Sigmoid colon (tissue), 7 donors: ENCODE results near the gene XYLT1. TPM values are rescaled to one million over a fixed set of nuclear protein-coding genes. Genes with fewer than 3 reads are reported as not detected.

Source experiments
- DNase-seq: peaks from one replicate; pipeline ENCODE4 v3.0.0-alpha.2; 2019
- H3K27ac ChIP-seq, 4 donors: fragments of 200-600 bp; sonication (generic); one replicate each; pipeline ENCODE4 v1.5.1; 2016 to 2019; ENCODE audit warnings: mild to moderate bottlenecking in 1 of 4
- H3K27me3 ChIP-seq, 3 donors: fragments of 200-600 bp; sonication (generic); one replicate each; pipeline ENCODE4 v1.5.1; 2019; ENCODE audit warnings: mild to moderate bottlenecking in 1 of 3
- H3K36me3 ChIP-seq, 4 donors: fragments of 200-600 bp; sonication (generic); one replicate each; pipeline ENCODE4 v1.5.1; 2016 to 2019
- H3K4me1 ChIP-seq, 4 donors: fragments of 200-600 bp; sonication (generic); one replicate each; pipeline ENCODE4 v1.5.1; 2017 to 2019
- H3K4me3 ChIP-seq, 4 donors: fragments of 200-600 bp; sonication (generic); one replicate each; pipeline ENCODE4 v1.5.1; 2017 to 2019; ENCODE audit warnings: mild to moderate bottlenecking in 2 of 4, moderate library complexity in 1 of 4
- H3K9me3 ChIP-seq, 4 donors: fragments of 200-600 bp in 3 of 4; sonication (generic) in 3 of 4; one replicate each; pipeline versions ENCODE4 v1.5.1 to v1.6.1; 2013 to 2019
- EP300 ChIP-seq, 4 donors: sonication (generic); formaldehyde crosslinking; IDR thresholded peaks; one replicate each; pipeline ENCODE4 v1.6.1; 2017; ENCODE audit warnings: antibody characterized with exemption in 4 of 4
- POLR2A ChIP-seq, 2 donors: fragments of 450-650 bp; IDR thresholded peaks; one replicate each; pipeline ENCODE4 v1.6.1; 2016; ENCODE audit warnings: antibody characterized with exemption in 2 of 2, mild to moderate bottlenecking in 2 of 2, moderate library complexity in 2 of 2
- POLR2AphosphoS5 ChIP-seq, 4 donors: sonication (generic); formaldehyde crosslinking; IDR thresholded peaks; one replicate each; pipeline ENCODE4 v1.6.1; 2017; ENCODE audit warnings: antibody characterized with exemption in 4 of 4
- WGBS, 2 donors: extraction: QIAGEN DNeasy Blood & Tissue Kit; methylation state at CpG; one replicate each; pipeline ENCODE4 v1.1.7; 2013; 5-methylcytosine and 5-hydroxymethylcytosine counted together
- intact Hi-C: fragments of 100-400 bp; cut with DNase I; formaldehyde crosslinking; loops from one replicate; pipeline ENCODE4 v1.15.1; 2023
- polyA plus RNA-seq, 3 donors: library from polyadenylated mRNA; stranded (reverse); fragments of 200-250 nt; gene quantifications; one replicate each; pipeline ENCODE4 v1.2.3, GENCODE V29; 2013
- total RNA-seq, 4 donors: library from RNA; depleted of rRNA; stranded (reverse); fragments of >200 nt; gene quantifications; one replicate each; pipeline ENCODE4 v1.1.0, GENCODE V29; 2016
- TF ChIP-seq, protein P1 (sequence below), 4 experiments: fragments of 450-650 bp in 3 of 4; fragments of 200-600 bp in 1 of 4; IDR thresholded peaks; one replicate each; pipeline ENCODE4 v1.5.1; 2016 to 2019; ENCODE audit warnings: antibody characterized with exemption in 4 of 4, mild to moderate bottlenecking in 3 of 4, moderate library complexity in 2 of 4
- donor health status: healthy with polysubstance abuse.
- donor health status: Bipolar disorder and iron deficiency.
- donor health status: healthy.

The XYLT1 gene
- total and polyA plus RNA-seq, 7 donors = 0.60 to 33.2 (median 23.0) TPM

DNA sequence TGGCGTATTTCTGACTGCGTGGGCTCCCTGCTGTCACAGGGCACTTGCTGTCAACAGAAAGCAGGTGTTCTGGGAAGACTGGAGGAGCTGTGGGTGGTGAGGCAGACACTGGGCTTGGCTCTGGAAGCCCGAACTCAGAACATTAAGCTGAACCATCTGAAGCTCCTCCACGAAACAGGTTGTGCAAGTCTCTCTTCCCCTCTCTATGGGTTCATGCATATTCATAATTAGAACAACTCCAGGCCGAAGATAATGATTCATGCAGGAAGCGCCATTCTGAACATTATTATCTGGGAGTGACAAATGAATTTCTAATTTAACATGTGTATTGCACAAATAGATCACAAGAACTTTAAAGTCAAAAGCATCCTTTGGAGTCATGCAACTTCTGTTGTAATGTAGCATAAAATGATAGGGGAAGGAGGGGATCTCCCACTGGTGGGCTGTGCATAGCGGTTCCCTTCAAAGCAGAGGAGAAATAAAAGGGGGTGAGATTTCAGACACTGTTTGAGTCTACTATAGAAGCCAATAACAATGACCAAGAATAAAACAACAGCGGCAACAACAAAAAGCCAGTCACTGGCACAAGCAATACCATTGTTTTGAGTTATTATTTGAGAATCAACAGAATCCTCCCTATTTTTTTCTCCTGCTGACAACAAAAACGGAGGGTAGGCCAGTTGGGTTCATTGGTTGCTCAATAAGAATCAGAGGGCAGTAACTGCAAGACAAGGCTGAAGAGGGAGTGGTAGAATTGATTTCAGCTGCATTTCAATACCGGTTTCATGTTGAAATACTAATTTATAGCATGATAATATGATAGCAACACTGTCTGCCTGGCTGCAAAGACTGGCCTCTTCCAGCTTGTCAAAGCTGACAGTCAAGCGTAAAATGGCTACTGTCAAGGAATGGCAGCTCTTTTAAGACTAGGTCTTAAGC is 407.3 kb downstream of the XYLT1 start:
- DNase-seq = no peak
- Histone ChIP-seq H3K36me3 (no peaks in the 10 kb centered on the region), H3K9me3 (peaks cover 0 to 2% (median 0%) of the 10 kb centered on the region in 4 donors), H3K4me1 (no peaks in the 10 kb centered on the region), H3K4me3 (no peak overlapping the region), H3K27me3 (no peaks in the 10 kb centered on the region), H3K27ac (no peak overlapping the region)
- no peak for TF ChIP-seq POLR2A (IDR thresholded peaks at IDR 0.05)
- no peak for TF ChIP-seq POLR2AphosphoS5 (IDR thresholded peaks at IDR 0.05)
- no peak for TF ChIP-seq EP300 (IDR thresholded peaks at IDR 0.05)
- TF ChIP-seq, protein P1, sequence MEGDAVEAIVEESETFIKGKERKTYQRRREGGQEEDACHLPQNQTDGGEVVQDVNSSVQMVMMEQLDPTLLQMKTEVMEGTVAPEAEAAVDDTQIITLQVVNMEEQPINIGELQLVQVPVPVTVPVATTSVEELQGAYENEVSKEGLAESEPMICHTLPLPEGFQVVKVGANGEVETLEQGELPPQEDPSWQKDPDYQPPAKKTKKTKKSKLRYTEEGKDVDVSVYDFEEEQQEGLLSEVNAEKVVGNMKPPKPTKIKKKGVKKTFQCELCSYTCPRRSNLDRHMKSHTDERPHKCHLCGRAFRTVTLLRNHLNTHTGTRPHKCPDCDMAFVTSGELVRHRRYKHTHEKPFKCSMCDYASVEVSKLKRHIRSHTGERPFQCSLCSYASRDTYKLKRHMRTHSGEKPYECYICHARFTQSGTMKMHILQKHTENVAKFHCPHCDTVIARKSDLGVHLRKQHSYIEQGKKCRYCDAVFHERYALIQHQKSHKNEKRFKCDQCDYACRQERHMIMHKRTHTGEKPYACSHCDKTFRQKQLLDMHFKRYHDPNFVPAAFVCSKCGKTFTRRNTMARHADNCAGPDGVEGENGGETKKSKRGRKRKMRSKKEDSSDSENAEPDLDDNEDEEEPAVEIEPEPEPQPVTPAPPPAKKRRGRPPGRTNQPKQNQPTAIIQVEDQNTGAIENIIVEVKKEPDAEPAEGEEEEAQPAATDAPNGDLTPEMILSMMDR (IDR thresholded peaks at IDR 0.05) = no peak
- WGBS, 2 donors = 84 to 86% methylated on average over 11 of the region's 11 CpGs
- intact Hi-C loops = no loop called here

DNA sequence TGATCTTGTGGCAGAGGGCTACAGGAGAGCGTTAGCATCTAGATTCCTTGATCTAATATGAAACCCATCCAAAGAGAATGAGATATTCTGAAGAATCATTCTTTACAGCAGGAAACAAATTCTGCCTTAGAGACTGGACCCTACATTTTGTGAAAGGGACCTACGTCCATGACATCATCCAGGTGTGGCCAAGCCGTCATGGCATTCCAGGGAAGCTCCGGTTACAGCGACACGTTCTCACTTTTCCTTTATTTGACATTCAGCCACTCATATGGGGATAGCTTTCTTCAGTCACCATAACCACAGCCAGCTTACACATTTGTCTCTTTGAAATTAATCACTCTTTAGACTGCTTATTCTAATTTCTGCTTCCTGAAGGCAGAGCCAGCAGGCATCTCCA is 408.1 kb downstream of the XYLT1 start:
- no peaks in the 10 kb centered on the region for H3K4me1 ChIP-seq
- 83 to 85% methylated on average over 6 of the region's 6 CpGs for WGBS, 2 donors
- intact Hi-C loops = no loop called here

DNA sequence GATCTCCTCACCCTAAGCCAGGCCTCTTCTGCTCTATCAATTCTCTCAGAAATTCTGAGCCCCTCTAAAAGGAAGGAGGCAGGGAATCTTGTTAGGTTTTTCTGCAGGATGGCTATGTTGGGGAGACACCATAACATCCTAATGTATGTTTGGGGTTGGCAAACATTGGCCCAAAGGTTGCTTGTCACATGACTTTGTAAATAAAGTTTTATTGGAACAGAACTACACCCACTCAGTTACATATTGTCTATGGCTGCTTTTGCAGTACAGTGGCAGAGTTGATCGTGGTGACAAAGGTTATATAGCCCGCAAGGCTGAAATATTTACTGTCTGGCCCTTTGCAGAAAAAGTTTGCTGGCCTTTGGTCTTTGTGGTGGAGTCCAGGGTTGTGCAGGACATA is 409.4 kb downstream of the XYLT1 start:
- no peak for DNase-seq
- Histone ChIP-seq H3K27me3 (peaks cover 0 to 4% (median 0%) of the 10 kb centered on the region in 3 donors), H3K9me3 (peaks cover 0 to 2% (median 0%) of the 10 kb centered on the region in 4 donors), H3K4me1 (no peaks in the 10 kb centered on the region), H3K4me3 (no peak overlapping the region), H3K36me3 (no peaks in the 10 kb centered on the region), H3K27ac (no peak overlapping the region)
- intact Hi-C loops = no loop called here
- no peak for TF ChIP-seq EP300 (IDR thresholded peaks at IDR 0.05)
- TF ChIP-seq POLR2AphosphoS5 (IDR thresholded peaks at IDR 0.05) = no peak
- TF ChIP-seq POLR2A (IDR thresholded peaks at IDR 0.05) = no peak
- TF ChIP-seq, protein P1 (IDR thresholded peaks at IDR 0.05) = no peak
- WGBS, 2 donors = 57 to 83% methylated on average over 2 of the region's 2 CpGs

More for the DNA sequence above, 408.1 kb downstream of the XYLT1 start:
- TF ChIP-seq POLR2AphosphoS5 (IDR thresholded peaks at IDR 0.05) (no peak), POLR2A (IDR thresholded peaks at IDR 0.05) (no peak), EP300 (IDR thresholded peaks at IDR 0.05) (no peak)
- TF ChIP-seq, protein P1 (IDR thresholded peaks at IDR 0.05) = no peak
- no peaks in the 10 kb centered on the region for H3K36me3 ChIP-seq
- H3K27me3 ChIP-seq = no peaks in the 10 kb centered on the region
- H3K9me3 ChIP-seq = peaks cover 0 to 2% (median 0%) of the 10 kb centered on the region in 4 donors
- no peak for DNase-seq
- no peak overlapping the region for H3K4me3 ChIP-seq
- no peak overlapping the region for H3K27ac ChIP-seq

DNA sequence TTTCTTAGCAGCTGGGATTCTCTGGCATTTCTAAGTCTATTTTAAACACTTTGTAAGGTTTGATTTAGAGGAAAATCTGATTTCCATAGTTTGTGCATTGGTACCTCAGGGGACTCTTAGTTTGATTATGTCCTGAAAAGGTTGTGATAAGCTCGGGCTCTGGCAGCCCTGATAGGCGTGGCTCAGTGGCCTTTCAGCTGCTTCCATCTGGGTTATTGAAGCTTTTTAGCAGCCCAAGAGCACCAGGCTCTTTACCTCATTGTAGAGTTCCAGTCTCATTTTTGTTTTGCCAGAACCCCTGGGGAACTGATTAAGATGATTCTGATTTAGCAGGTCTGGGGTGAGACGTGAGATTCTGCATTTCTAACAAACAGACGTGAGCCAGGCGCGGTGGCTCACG is 412.3 kb downstream of the XYLT1 start:
- WGBS, 2 donors = 65 to 82% methylated on average over 7 of the region's 7 CpGs
- Histone ChIP-seq H3K4me1 (no peaks in the 10 kb centered on the region), H3K9me3 (peaks cover 0 to 4% (median 1%) of the 10 kb centered on the region in 4 donors), H3K36me3 (no peaks in the 10 kb centered on the region), H3K27me3 (peaks cover 0 to 4% (median 0%) of the 10 kb centered on the region in 3 donors), H3K27ac (no peak overlapping the region), H3K4me3 (no peak overlapping the region)
- intact Hi-C loops = no loop called here
- TF ChIP-seq, protein P1 (IDR thresholded peaks at IDR 0.05) = no peak
- TF ChIP-seq POLR2AphosphoS5 (IDR thresholded peaks at IDR 0.05) (no peak), POLR2A (IDR thresholded peaks at IDR 0.05) (no peak), EP300 (IDR thresholded peaks at IDR 0.05) (no peak)
- DNase-seq = no peak
